GM19438 (cell line): Measurements from ENCODE around the gene SPTBN2.
"Not testable (repeated sequence)": the region's sequence is repeated elsewhere in the genome, so short reads cannot be mapped to it uniquely, and the experiment has no call there.

Source experiments
- ATAC-seq: cut with Tn5 transposase; IDR thresholded peaks from one replicate; pipeline ENCODE4 v1.9.1; 2021; ENCODE audit warnings: low read depth; ENCODE audit not compliant: unreplicated experiment

SPTBN2 gene

DNA sequence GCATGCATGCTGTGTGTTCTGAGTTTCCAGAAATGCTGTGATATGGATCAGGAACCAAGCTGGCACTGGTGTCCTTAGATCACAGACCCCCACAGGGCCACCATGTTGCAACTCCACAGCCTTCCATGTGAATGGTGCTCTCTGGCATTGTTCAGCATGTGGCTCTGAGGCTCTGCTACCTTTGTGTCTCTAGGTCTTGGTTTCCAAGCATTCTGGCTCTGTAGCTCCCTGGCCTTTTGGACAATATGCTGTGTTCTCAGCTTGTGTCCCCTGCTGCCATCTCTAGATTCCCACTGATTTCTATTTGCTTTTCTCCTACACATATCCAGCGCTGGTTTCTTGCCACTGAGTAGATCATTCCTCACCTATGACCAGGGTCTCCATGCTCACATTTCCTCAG lies 3.9 kb downstream of the SPTBN2 start:
- ATAC-seq = no peak

GRCh38 chr11:66724167-66724566 lies 4.8 kb downstream of the SPTBN2 start:
- not testable (repeated sequence) for ATAC-seq

DNA sequence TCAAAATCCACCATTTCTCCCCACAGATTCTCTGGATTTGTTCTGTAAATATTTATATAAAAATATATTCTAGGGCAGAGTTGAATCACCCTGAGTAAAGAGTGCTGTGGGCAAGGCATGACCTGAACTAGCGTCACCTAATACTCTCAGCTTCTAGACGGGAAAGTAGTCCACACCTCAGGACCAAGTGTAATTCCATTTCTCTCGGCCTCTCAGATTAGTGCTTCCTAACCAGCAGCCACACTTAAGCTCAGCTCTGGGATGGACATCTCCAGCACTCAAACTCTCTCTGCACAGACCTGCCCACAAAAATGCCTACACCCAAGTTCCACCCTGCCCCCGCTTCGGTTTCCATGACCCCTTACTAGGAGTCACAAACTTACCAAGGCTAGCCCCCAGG lies 5.3 kb downstream of the SPTBN2 start:
- ATAC-seq = no peak

- ATAC-seq = no peak
These were observed 6.0 kb downstream of the SPTBN2 start for GRCh38 chr11:66722745-66723651.

DNA sequence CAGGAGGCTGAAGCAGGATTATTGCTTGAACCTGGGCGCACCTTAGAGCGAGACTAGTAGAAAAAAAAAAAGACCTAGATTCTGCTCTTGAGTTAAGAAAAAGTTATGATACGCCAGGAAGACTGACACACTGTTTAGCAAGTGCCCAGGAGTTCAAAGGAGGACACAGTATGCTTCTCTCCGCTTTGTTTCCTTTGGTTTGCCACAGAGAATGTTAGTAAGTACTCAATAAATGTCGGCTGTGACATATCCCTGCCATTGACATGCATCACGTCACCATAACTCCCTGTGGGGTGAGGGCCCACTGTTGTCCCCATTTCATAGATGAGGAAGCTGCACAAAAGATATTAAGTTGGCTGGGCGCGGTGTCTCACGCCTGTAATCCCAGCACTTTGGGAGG lies 7.1 kb downstream of the SPTBN2 start:
- no peak for ATAC-seq

DNA sequence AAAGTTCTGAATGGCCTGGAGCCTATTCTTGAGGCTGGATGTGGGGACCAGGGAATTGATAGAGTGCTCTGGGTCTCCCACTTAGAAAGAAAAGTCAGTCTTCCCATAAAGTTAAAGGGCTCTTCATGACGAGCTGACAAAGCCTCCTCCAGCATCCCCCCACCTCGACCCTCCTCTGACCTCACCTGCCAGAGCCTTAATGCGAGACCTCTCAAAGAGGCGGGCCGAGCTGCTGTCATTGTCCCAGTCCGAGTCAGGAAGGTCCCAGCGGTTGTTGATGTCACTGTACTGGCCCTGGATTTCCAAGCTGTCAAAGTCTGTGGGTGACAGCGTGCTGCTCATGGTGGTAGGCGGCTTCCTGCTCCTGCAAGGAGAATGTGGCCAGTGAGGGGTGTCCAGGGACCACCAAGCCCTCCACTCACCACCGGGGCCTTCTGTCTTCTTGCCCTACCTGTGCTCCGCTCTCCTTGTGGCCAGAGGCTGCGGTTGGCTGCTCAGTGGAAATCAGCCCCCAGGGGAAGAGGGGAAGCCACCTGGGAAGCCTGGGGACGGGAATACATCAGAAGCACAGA lies 8.0 kb downstream of the SPTBN2 start:
- no peak for ATAC-seq

DNA sequence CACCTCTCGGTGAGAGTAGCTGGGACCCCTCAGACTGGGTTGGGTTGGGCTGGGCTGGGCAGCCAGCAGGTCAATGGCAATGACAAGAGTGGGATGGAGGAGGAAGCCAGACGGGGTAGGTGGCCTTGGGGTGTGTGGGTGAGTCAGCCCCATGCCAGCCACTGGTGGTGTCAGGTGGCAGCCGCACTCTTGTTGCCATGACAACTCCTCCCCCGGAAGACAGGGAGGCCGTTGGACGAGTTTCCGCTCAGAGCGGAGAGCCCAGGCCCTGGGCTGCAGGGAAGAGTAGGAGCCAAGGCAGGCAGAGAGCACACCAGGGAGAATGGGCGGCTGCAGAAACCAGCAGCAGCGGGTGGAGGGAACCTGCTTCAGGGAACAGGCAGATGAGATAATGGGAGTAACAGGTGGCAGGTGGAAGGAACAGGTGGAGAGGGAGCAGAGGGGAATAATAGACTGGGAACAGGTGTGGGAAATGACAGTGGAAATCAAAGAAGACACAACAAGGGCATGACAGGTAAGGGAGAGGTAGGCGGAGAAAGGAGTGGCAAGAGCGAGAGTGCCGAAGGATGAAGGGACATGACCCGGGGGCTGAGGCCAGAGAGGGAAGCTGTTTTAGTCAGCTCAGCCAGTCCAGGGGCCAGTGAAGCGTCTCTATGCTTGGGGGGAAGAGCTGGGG lies 8.7 kb downstream of the SPTBN2 start:
- ATAC-seq = no peak

DNA sequence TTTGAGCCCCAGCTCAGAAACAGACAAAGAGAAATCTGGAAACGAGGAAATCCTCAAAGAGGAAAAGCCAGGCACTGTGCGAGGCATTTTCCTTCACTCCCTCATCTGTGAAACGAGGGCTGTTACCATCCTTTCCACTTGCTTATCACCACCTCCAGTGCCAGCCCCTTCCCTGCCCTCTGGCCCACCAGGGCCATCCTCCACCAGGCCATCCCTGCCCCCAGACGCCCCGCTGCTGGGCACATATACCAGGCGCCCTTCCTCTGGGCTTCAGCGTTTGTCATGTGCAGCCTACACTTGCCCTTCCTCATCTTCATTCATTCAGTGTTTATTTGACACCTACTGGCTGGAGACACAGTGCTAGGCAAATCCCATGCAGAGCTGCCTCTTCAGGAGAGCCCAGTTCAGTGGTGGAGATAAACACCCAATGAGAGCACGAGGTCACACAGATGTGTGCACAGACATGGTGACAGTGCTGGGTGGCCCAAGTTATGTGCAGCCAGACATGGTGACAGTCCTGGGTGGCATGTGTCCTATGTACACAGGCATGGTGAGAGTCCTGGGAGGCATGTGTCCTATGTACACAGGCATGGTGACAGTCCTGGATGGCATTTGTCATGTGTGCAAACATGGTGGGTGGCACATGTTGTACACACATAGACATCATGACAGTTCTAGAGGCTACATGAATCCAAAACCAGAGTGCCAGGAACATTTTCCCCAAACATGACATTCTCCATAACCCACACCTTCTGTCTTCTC lies 9.7 kb downstream of the SPTBN2 start:
- ATAC-seq = no peak

DNA sequence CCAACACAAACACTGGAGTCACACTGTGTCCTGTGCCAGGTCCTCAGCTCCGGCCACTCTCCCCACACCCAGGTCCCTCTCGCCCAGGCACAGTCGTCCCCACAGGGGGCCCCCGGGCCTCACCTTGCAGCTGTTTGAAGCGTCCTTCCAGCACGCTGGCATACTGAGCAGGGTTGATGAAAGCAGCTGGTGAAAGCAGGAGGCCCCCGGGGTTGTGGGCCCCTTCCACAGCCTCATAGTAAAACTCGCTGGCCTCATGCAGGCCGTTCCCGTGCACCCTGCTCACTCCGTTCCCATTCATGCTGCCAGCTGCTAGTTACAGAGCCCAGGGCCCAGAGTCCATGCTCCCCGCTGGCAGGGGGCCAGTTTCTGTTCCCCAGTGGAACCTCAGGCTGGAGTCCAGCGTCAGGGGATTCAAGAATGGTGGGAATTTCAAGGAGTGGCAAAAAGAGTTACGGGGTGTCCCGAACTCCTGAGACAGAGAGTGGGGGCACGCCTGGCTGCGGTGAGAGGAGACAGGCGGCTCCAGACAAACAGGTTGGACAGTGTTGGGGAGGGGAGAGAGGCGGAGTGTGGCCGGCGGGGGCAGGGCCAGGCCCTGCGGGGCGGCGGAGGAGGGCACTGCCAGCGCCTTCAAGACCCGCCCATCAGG lies 10.6 kb downstream of the SPTBN2 start:
- ATAC-seq = no peak

DNA sequence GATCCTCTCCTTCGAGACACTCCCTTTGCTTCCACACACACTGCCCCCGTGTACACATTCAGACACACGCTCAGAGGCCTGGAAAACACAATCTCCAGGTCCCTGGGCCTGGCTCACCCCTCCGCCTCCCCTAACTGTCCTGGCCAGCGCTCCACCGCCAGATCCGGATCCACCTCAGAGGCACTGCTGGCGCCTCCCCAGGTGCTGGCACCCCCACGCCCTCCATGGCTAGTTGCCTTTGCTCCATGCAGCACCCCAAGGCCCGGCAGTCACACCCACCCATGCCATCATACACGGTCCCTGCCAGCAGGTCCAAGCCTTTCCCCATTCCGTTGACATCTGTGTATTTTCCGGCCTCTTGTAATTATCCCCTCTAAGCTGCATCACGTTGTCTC lies 11.1 kb downstream of the SPTBN2 start:
- no peak for ATAC-seq

- no peak for ATAC-seq
These were observed 12.0 kb downstream of the SPTBN2 start for GRCh38 chr11:66716996-66717395.

GRCh38 chr11:66715346-66716085 lies 13.5 kb downstream of the SPTBN2 start:
- no peak for ATAC-seq

- no peak for ATAC-seq
These were observed 15.1 kb downstream of the SPTBN2 start for GRCh38 chr11:66713746-66714480.

- no peak for ATAC-seq
These were observed 18.6 kb downstream of the SPTBN2 start for GRCh38 chr11:66710384-66710930.

- ATAC-seq = no peak
These were observed 20.3 kb downstream of the SPTBN2 start for GRCh38 chr11:66708701-66709100.

DNA sequence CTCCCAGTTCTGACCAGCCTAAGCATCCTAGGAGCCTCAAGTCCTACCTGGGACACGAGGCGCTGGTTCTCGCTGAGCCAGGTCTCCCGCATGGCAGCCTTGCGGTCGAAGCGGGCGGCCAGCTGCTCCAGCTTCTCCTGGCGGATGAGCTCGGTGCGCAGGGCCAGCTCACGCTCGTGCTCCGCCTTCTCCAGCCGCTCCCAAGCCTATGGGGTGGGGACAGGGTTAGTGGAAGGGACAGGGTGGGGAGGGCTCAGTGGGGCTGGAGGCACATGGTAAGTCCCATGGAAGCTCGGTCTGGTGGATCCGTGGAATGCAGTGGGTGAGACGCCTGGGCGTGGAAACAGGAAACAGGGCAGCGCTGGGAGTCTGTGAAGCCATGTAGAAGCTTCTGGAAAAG lies 20.9 kb downstream of the SPTBN2 start:
- no peak for ATAC-seq

- no peak for ATAC-seq
These were observed 21.5 kb downstream of the SPTBN2 start for GRCh38 chr11:66707486-66707885.

- ATAC-seq = no peak
These were observed 22.0 kb downstream of the SPTBN2 start for GRCh38 chr11:66706989-66707388.
